ENCODE measurements around the gene PCDHA1.
"Not testable (repeated sequence)": the region's sequence is repeated elsewhere in the genome, so short reads cannot be mapped to it uniquely, and the experiment has no call there.

Gene PCDHA1

DNA sequence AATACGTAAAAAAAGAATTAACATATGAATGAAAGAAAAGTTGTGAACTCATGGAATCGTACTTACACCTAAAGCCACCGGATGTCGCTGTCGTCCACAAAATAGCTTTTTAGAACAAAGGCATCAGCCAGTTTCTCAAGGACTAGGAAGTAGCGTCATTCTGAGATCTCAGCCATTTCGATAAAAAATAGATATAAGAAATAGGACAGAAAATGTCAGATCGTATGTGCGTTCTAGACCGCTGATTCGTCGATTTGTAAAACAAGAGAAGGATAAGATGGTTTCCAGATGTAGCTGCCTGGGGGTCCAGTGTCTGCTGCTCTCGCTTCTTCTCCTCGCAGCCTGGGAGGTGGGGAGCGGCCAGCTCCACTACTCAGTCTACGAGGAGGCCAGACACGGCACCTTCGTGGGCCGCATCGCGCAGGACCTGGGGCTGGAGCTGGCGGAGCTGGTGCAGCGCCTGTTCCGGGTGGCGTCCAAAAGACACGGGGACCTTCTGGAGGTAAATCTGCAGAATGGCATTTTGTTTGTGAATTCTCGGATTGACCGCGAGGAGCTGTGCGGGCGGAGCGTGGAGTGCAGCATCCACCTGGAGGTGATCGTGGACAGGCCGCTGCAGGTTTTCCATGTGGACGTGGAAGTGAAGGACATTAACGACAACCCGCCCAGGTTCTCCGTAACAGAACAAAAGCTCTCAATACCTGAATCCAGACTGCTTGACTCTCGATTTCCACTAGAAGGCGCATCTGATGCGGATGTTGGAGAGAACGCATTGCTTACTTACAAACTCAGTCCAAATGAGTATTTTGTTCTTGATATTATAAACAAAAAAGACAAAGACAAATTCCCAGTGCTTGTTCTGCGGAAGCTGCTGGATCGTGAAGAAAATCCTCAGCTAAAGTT, 70.1 kb downstream of the PCDHA1 start, which contains the start of gene PCDHA10:
Gene PCDHA10 (plus strand): TSS at position 126 of the 903 bp plus-strand sequence. CDS start 152 bp downstream, at position 278.
- no peak for DNase-seq

DNA sequence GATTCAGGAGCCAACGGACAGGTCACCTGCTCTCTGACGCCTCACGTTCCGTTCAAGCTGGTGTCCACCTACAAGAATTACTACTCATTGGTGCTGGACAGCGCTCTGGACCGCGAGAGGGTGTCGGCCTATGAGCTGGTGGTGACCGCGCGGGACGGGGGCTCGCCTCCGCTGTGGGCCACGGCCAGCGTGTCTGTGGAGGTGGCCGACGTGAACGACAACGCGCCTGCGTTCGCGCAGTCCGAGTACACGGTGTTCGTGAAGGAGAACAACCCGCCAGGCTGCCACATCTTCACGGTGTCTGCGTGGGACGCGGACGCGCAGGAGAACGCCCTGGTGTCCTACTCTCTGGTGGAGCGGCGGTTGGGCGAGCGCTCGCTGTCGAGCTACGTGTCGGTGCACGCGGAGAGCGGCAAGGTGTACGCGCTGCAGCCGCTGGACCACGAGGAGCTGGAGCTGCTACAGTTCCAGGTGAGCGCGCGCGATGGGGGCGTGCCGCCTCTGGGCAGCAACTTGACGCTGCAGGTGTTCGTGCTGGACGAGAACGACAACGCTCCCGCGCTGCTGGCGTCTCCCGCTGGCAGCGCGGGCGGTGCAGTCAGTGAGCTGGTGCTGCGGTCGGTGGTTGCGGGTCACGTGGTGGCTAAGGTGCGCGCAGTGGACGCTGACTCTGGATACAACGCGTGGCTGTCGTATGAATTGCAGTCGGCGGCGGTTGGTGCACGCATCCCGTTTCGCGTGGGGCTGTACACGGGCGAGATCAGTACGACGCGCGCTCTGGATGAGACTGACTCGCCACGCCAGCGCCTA, 71.4 kb downstream of the PCDHA1 start:
- DNase-seq: no peak

DNA sequence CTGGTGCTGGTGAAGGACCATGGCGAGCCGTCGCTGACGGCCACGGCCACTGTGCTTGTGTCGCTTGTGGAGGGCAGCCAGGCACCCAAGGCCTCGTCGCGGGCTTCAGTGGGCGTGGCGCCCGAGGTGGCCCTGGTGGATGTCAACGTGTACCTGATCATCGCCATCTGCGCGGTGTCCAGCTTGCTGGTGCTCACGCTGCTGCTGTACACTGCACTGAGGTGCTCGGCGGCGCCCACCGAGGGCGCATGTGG, 72.0 kb downstream of the PCDHA1 start:
- no peak for DNase-seq

DNA sequence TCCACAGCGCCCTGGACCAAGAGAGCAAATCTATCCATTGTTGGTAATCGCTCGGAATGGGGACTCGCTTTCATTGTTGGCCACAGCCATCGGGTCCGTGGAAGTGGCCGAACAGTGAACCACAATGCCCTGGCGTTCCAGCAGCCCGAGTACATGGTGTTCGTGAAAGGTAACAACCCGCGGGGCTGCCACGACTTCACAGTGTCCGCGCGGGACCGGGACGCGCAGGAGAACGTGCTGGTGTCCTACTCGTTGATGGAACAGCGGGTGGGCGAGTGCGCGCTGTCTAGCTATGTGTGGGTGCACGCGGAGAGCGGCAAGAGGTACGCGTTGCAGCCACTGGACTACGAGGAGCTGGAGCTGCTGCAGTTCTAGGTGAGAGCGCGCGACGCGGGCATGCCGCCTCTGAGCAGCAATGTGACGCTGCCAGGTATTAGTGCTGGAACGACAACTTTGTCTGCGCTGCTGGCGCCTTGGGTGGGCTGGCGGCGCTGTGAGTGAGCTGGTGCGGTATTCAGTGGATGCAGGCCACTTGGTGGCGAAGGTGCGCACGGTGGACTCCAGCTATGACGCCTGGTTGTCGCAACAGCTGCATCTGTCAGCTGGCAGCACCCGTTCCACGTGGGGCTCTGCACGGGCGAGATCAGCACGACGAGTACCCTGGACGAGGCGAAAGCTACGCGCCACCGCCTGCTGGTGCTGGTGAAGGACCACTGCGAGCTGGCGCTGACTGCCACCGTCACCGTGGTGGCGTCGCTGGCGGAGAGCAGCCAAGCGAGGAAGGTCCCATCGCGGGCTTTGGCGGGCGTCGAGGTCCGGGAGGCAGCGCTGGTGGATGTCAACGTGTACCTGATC, 76.7 kb downstream of the PCDHA1 start:
- no peak for DNase-seq

DNA sequence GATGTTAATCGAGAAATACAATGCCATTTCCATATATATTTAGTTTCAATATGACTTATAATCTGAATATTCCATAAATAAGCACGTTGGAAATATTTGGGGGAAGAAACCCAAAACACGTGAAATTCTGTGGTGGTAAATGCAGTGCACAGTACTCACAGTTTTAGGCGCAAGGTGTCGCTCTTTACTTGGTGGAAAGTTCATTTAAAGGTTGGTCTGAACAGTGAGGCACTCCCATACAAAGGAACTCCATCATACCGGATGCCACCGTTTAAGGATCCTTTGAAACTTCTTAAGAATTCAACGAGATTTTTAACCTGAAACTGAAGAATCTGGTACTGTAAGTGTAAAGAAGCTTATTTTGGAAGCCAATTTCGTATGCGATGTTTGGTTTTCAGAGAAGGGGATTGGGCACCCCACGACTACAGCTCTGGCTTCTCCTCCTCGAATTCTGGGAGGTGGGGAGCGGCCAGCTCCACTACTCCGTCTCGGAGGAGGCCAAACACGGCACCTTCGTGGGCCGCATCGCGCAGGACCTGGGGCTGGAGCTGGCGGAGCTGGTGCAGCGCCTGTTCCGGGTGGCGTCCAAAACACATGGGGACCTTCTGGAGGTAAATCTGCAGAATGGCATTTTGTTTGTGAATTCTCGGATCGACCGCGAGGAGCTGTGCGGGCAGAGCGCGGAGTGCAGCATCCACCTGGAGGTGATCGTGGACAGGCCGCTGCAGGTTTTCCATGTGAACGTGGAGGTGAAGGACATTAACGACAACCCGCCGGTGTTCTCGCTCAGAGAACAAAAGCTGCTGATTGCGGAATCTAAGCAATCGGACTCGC, 83.0 kb downstream of the PCDHA1 start, which contains the start of gene PCDHA11:
Gene PCDHA11 (plus strand): TSS at position 237 of the 834 bp plus-strand sequence. CDS start 147 bp downstream, at position 384.
- no peak for DNase-seq

DNA sequence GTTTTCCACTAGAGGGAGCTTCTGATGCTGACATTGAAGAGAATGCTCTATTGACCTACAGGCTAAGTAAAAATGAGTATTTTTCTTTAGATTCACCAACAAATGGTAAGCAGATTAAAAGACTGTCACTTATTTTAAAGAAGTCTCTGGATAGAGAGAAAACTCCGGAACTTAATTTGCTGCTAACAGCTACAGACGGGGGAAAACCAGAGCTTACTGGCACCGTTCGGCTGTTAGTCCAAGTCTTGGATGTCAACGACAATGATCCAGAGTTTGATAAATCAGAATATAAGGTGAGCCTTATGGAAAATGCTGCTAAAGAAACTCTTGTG, 83.6 kb downstream of the PCDHA1 start:
- no peak for DNase-seq

DNA sequence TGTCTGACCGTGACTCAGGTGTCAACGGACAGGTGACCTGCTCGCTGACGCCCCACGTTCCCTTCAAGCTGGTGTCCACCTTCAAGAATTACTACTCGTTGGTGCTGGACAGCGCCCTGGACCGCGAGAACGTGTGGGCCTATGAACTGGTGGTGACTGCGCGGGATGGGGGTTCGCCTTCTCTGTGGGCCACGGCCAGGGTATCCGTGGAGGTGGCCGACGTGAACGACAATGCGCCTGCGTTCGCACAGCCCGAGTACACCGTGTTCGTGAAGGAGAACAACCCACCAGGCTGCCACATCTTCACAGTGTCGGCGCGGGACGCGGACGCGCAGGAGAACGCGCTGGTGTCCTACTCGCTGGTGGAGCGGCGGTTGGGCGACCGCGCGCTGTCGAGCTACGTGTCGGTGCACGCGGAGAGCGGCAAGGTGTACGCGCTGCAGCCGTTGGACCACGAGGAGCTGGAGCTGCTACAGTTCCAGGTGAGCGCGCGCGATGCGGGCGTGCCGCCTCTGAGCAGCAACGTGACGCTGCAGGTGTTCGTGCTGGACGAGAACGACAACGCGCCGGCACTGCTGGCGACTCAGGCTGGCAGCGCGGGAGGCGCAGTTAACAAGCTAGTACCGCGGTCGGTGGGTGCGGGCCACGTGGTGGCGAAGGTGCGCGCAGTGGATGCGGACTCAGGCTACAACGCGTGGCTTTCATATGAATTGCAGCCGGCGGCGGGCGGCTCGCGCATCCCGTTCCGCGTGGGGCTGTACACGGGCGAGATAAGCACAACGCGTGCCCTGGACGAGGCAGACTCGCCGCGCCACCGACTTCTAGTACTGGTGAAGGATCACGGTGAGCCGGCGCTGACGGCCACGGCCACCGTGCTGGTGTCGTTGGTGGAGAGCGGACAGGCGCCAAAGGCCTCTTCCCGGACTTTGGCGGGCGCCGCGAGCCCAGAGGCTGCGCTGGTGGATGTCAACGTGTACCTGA, 84.6 kb downstream of the PCDHA1 start:
- DNase-seq: no peak

DNA sequence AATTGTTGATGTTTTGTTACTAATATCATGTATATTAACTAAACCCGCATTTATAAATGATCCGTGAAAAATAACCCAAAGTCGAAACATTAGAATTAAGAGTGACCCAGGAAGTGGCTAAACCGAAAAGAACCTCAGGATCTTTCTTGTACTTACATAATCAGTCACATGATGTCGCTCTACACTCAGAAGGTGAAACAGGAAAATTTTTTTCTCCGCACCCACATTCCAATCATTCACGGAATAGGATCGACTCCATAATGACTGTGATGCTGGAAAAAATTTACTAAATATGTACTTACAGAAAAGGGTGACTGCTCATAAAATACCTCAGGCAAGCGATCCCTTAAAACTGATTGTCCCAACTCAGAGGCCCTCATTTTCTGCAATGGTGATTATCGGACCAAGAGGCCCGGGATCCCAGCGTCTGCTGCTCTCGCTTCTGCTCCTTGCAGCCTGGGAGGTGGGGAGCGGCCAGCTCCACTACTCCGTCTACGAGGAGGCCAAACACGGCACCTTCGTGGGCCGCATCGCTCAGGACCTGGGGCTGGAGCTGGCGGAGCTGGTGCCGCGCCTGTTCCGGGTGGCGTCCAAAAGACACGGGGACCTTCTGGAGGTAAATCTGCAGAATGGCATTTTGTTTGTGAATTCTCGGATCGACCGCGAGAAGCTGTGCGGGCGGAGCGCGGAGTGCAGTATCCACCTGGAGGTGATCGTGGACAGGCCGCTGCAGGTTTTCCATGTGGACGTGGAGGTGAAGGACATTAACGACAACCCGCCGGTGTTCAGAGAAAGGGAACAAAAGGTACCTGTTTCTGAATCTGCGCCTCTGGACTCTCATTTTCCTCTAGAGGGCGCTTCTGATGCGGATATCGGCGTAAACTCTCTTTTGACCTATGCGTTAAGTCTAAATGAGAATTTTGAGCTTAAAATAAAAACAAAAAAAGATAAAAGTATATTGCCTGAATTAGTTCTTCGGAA, 89.4 kb downstream of the PCDHA1 start, which contains the start of gene PCDHA12:
Gene PCDHA12 (plus strand): TSS at position 224 of the 981 bp plus-strand sequence. CDS start 165 bp downstream, at position 389.
- DNase-seq: no peak

DNA sequence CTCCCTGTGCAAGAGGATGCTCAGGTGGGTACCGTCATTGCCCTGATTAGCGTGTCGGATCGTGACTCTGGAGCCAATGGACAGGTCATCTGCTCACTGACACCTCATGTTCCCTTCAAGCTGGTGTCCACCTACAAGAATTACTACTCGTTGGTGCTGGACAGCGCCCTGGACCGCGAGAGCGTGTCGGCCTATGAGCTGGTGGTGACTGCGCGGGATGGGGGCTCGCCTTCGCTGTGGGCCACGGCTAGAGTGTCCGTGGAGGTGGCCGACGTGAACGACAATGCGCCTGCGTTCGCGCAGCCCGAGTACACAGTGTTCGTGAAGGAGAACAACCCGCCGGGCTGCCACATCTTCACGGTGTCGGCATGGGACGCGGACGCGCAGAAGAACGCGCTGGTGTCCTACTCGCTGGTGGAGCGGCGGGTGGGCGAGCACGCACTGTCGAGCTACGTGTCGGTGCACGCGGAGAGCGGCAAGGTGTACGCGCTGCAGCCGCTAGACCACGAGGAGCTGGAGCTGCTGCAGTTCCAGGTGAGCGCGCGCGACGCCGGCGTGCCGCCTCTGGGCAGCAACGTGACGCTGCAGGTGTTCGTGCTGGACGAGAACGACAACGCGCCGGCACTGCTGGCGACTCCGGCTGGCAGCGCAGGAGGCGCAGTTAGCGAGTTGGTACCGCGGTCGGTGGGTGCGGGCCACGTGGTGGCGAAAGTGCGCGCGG, 90.8 kb downstream of the PCDHA1 start:
- DNase-seq: not testable (repeated sequence)

DNA sequence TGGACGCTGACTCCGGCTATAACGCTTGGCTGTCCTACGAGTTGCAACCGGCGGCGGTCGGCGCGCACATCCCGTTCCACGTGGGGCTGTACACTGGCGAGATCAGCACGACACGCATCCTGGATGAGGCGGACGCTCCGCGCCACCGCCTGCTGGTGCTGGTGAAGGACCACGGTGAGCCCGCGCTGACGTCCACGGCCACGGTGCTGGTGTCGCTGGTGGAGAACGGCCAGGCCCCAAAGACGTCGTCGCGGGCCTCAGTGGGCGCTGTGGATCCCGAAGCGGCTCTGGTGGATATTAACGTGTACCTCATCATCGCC, 91.3 kb downstream of the PCDHA1 start:
- DNase-seq: no peak

DNA sequence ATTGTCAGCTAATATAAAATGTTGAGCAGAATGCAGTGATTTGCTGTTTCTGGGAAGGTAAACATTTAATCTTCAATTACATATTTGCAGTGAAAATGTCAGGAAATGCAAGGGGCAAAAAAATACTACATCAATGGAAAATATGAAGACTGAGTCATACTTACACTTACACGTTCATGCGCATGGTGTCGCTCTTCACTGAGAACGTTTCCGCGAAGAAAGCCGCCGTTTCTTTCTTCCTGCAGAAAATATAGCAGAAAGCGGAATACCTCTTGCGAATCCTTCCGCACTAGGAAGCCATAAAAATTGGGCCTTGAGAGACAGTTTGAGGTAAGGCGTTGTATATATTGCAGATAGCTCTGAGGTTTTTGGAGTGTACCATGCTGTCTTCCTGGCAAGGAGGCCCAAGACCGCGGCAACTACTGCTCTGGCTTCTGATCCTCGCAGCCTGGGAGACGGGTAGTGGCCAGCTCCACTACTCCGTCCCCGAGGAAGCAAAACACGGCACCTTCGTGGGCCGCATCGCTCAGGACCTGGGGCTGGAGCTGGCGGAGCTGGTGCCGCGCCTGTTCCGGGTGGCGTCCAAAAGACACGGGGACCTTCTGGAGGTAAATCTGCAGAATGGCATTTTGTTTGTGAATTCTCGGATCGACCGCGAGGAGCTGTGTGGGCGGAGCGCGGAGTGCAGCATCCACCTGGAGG, 96.1 kb downstream of the PCDHA1 start, which contains the start of gene PCDHA13:
Gene PCDHA13 (plus strand): TSS at position 236 of the 702 bp plus-strand sequence. CDS start 145 bp downstream, at position 381.
- DNase-seq: no peak

DNA sequence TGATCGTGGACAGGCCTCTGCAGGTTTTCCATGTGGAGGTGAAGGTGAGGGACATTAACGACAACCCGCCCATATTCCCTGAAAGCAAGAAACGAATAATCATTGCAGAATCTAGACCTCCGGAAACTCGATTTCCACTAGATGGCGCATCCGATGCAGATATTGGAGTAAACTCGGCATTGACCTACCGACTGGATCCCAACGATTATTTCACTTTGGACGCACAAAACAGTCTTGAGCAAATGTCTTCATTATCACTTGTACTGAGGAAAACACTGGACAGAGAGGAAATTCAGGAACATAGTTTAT, 96.6 kb downstream of the PCDHA1 start:
- no peak for DNase-seq

DNA sequence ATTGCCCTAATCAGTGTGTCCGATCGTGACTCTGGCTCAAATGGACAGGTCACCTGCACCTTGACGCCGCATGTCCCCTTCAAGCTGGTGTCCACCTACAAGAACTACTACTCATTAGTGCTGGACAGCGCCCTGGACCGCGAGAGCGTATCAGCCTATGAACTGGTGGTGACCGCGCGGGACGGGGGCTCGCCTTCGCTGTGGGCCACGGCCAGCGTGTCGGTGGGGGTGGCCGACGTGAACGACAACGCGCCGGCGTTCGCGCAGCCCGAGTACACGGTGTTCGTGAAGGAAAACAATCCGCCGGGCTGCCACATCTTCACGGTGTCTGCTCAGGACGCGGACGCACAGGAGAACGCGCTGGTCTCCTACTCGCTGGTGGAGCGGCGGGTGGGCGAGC, 97.4 kb downstream of the PCDHA1 start:
- no peak for DNase-seq

DNA sequence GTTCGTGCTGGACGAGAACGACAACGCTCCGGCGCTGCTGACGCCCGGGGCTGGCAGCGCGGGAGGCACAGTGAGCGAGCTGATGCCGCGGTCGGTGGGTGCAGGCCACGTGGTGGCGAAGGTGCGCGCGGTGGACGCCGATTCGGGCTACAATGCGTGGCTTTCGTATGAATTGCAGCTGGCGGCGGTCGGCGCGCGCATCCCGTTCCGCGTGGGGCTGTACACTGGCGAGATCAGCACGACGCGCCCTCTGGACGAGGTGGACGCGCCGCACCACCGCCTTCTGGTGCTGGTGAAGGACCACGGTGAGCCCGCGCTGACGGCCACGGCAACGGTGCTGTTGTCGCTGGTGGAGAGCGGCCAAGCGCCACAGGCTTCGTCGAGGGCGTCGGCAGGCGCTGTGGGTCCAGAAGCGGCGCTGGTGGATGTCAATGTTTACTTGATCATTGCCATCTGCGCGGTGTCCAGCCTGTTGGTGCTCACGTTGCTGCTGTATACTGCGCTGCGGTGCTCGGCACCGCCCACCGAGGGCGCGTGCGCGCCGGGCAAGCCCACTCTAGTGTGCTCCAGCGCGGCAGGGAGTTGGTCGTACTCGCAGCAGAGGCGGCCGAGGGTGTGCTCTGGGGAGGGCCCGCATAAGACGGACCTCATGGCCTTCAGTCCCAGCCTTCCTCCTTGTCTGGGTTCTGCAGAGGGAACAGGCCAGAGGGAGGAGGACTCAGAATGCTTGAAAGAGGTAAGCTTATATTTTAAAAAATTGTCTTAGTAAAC, 98.2 kb downstream of the PCDHA1 start:
- DNase-seq: no peak

DNA sequence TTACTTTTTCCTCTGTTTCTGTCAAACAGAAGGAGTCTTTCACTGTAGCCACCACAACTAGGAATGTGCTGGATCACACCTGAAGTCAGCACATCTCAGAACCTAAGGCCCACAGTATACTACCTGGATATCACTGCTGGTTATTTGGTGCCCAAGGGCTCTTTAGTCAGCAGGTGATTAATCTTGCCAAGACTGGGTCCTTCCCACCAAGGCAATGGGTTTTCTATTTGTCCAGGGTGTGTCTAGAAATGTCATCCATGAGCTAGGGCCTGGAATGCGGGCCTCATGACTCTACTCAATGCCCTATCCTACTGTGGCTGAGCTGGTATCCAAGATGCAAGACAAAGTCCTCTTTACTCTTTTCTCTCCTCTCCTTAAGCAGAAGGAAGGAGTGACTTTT, 130.4 kb downstream of the PCDHA1 start:
- DNase-seq: no peak

DNA sequence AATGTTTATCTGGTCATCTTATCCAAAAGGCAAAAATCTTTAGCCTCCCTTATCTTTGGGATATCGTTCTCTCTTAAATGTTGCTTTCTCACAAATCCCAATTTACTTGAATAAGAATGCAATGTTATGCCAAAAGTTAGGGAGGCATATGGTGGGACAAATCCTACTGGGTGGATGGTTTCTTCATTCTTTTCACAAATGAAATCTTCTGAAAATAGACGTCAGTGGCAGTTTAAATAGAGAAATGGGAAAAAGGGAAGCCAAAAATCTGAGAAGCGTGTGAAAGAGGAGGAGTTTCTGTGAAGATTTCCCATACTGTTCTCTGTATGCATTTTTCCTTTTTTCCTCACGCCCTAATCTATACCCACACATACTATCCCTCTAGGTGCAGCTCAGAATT, 137.7 kb downstream of the PCDHA1 start:
- DNase-seq: no peak

DNA sequence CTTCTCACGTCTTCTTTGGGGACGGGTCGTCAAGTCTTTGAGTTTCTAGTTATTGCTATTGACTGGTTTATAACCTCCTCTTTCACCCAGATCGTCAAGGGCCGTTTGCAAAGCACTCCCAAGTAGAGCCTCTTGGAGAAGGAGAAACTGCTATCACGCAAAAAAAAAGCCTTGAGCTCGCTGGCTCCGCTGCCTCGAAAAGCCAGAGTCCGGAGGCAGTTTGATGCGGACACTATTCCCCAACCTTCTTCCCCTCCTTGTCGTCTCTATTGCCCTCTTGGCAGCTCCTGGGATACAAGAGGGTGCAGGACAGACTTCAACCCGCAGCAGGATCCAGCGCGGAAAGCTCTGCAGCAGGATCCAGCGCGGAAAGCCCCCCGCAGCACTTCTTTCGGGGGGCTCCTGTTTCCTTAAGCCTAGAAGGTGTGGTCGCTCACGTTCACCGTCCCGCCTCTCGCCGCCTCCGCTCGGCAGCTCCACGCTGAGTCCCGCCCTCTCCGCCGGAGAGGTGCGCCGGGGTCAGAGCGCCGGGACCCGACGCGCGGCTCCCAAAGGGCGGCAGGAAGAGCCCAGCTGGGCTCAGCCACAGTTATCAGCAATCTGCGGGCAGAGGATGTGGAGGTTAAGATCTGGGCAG, 140.0 kb downstream of the PCDHA1 start, which contains the start of gene PCDHAC1:
Gene PCDHAC1 (plus strand): TSS at position 494 of the 637 bp plus-strand sequence. CDS start 594 bp downstream, outside the sequence.
- no peak for DNase-seq

Data from CD4-positive, alpha-beta T cell treated with Interleukin-4 for 1 hour (primary cell).